HepG2 (cell line): ENCODE measurements around the gene HSD11B1L. TPM values are rescaled to one million over a fixed set of nuclear protein-coding genes. Genes with fewer than 3 reads are reported as not detected.

ENCODE experiments used
- HIVEP1 ChIP-seq: sonication (generic); formaldehyde crosslinking; IDR thresholded peaks from 2 replicates; pipeline ENCODE4 v1.4.0; 2020; ENCODE audit warnings: mild to moderate bottlenecking, missing genetic modification reagents
- HNRNPUL1 ChIP-seq: fragments of 200-400 bp; formaldehyde crosslinking; IDR thresholded peaks from 2 replicates; pipeline ENCODE4 v1.6.1; 2017; ENCODE audit warnings: low read depth, mild to moderate bottlenecking, low read length, moderate library complexity
- POLR2AphosphoS2 ChIP-seq: IDR thresholded peaks from 2 replicates; pipeline ENCODE4 v1.6.1; 2011; ENCODE audit warnings: low read depth, low read length, improper control_type of control experiment
- REXO4 ChIP-seq: sonication (generic); formaldehyde crosslinking; IDR thresholded peaks from 2 replicates; pipeline ENCODE4 v1.8.0; 2022; ENCODE audit warnings: missing genetic modification reagents, mild to moderate bottlenecking, borderline replicate concordance
- ZBTB20 ChIP-seq: sonication (generic); formaldehyde crosslinking; IDR thresholded peaks from 2 replicates; pipeline ENCODE4 v1.8.1; 2023; ENCODE audit warnings: missing genetic modification reagents, low read depth, mild to moderate bottlenecking, borderline replicate concordance
- ZNF615 ChIP-seq: sonication (generic); formaldehyde crosslinking; IDR thresholded peaks from 2 replicates; pipeline ENCODE4 v1.5.0; 2020; ENCODE audit warnings: mild to moderate bottlenecking, missing genetic modification reagents, borderline replicate concordance
- polyA plus RNA-seq, 8 experiments: library from polyadenylated mRNA; depleted of rRNA in 3 of 8; stranded (reverse) in 7 of 8; unstranded in 1 of 8; fragments of >200 nt; fragmentation: Illumina TruSeq in 4 of 8; extraction: Trizol in 4 of 8; gene quantifications; 2 replicates each; pipeline versions ENCODE4 v1.2.1 to v1.2.3, GENCODE V29; 2011 to 2016; ENCODE audit warnings: low read depth in 4 of 8, missing spikeins in 1 of 8, mixed read lengths in 1 of 8; ENCODE audit not compliant: insufficient read depth in 1 of 8
- total RNA-seq, 5 experiments: library from RNA; depleted of rRNA; stranded (reverse); fragments of >200 nt; fragmentation: Illumina TruSeq; extraction: Trizol; gene quantifications; 2 replicates each; pipeline ENCODE4 v1.2.3, GENCODE V29; 2016; ENCODE audit warnings: low read depth in 1 of 5
- TF ChIP-seq, protein P1 (sequence below): sonication (generic); formaldehyde crosslinking; IDR thresholded peaks from 2 replicates; pipeline ENCODE4 v1.9.0; 2021; ENCODE audit warnings: missing genetic modification reagents, borderline replicate concordance
- TF ChIP-seq, protein P2 (sequence below): sonication (generic); formaldehyde crosslinking; IDR thresholded peaks from 2 replicates; pipeline ENCODE4 v1.4.0; 2020; ENCODE audit warnings: missing genetic modification reagents, borderline replicate concordance
- TF ChIP-seq, protein P3 (sequence below), 2 experiments: sonication (generic) in 1 of 2; formaldehyde crosslinking in 1 of 2; IDR thresholded peaks; 2 replicates each; pipeline versions ENCODE4 v1.6.1 to v1.9.0; 2014 to 2022; ENCODE audit warnings: antibody characterized with exemption in 1 of 2, borderline replicate concordance in 1 of 2, inconsistent platforms in 1 of 2, low read depth in 1 of 2, missing genetic modification reagents in 1 of 2

Gene HSD11B1L
- total and polyA plus RNA-seq, 2 of the 13 experiments (the other 11 are each of a cell fraction or from before 2014, with no cell fraction given) = 2.8 to 3.9 TPM

DNA sequence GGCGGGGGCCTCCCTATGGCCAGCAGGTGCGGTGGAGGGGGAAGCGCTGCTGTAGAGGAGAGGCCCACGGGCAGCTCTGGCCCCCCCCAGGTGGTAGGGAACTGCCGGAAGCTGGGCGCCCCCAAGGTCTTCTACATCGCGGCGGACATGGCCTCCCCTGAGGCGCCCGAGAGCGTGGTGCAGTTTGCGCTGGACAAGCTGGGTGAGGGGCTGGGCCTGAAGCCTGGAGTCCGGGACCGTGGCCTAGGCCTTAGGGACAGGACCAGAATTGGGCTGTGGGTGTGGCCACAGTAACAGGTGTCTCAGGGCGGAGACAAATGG, 5.5 kb downstream of the HSD11B1L start (continued):
- no peak for TF ChIP-seq HNRNPUL1
- TF ChIP-seq, protein P1, sequence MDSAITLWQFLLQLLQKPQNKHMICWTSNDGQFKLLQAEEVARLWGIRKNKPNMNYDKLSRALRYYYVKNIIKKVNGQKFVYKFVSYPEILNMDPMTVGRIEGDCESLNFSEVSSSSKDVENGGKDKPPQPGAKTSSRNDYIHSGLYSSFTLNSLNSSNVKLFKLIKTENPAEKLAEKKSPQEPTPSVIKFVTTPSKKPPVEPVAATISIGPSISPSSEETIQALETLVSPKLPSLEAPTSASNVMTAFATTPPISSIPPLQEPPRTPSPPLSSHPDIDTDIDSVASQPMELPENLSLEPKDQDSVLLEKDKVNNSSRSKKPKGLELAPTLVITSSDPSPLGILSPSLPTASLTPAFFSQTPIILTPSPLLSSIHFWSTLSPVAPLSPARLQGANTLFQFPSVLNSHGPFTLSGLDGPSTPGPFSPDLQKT (CRISPR knock-in tag) = no peak
- TF ChIP-seq HIVEP1 (CRISPR knock-in tag) = 0 out of 2 replicates have a peak, but pooled peaks have one; percentile 7
- TF ChIP-seq REXO4 (CRISPR knock-in tag) = no peak
- no peak for TF ChIP-seq ZNF615 (CRISPR knock-in tag)
- TF ChIP-seq, protein P2, sequence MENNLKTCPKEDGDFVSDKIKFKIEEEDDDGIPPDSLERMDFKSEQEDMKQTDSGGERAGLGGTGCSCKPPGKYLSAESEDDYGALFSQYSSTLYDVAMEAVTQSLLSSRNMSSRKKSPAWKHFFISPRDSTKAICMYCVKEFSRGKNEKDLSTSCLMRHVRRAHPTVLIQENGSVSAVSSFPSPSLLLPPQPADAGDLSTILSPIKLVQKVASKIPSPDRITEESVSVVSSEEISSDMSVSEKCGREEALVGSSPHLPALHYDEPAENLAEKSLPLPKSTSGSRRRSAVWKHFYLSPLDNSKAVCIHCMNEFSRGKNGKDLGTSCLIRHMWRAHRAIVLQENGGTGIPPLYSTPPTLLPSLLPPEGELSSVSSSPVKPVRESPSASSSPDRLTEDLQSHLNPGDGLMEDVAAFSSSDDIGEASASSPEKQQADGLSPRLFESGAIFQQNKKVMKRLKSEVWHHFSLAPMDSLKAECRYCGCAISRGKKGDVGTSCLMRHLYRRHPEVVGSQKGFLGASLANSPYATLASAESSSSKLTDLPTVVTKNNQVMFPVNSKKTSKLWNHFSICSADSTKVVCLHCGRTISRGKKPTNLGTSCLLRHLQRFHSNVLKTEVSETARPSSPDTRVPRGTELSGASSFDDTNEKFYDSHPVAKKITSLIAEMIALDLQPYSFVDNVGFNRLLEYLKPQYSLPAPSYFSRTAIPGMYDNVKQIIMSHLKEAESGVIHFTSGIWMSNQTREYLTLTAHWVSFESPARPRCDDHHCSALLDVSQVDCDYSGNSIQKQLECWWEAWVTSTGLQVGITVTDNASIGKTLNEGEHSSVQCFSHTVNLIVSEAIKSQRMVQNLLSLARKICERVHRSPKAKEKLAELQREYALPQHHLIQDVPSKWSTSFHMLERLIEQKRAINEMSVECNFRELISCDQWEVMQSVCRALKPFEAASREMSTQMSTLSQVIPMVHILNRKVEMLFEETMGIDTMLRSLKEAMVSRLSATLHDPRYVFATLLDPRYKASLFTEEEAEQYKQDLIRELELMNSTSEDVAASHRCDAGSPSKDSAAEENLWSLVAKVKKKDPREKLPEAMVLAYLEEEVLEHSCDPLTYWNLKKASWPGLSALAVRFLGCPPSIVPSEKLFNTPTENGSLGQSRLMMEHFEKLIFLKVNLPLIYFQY (CRISPR knock-in tag) = no peak
- TF ChIP-seq POLR2AphosphoS2 = no peak
- TF ChIP-seq, protein P3, sequence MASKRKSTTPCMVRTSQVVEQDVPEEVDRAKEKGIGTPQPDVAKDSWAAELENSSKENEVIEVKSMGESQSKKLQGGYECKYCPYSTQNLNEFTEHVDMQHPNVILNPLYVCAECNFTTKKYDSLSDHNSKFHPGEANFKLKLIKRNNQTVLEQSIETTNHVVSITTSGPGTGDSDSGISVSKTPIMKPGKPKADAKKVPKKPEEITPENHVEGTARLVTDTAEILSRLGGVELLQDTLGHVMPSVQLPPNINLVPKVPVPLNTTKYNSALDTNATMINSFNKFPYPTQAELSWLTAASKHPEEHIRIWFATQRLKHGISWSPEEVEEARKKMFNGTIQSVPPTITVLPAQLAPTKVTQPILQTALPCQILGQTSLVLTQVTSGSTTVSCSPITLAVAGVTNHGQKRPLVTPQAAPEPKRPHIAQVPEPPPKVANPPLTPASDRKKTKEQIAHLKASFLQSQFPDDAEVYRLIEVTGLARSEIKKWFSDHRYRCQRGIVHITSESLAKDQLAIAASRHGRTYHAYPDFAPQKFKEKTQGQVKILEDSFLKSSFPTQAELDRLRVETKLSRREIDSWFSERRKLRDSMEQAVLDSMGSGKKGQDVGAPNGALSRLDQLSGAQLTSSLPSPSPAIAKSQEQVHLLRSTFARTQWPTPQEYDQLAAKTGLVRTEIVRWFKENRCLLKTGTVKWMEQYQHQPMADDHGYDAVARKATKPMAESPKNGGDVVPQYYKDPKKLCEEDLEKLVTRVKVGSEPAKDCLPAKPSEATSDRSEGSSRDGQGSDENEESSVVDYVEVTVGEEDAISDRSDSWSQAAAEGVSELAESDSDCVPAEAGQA (IDR thresholded peaks at IDR 0.05; ENCODE audit: low read depth) = no peak
- TF ChIP-seq, protein P3 (CRISPR knock-in tag; IDR thresholded peaks at IDR 0.05; ENCODE audit: borderline replicate concordance) = 0 out of 2 replicates have a peak, but pooled peaks have one; percentile 13
- 0 out of 2 replicates have a peak, but pooled peaks have one; percentile 56 for TF ChIP-seq ZBTB20
